ENCODE data around the gene EDARADD.

DNA sequence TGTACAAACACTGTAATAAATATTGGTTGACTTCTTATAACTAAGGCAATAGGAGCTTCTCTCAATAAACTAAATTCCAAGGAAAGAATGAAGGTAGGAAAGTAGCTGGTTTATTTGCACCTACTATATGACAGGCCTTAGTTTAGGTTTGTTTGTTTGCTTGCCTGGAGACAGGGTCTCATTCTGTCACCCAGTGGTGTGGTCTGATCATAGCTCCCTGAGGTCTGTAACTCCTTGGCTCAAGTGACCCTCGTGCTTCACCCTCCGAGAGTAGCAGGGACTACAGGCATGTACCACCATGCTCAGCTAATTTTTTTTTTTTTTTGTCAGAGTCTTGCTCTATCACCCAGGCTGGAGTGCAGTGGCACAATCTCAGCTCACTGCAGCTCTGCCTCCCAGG lies 1.9 kb upstream of the EDARADD start:
- TF ChIP-seq, protein P1, sequence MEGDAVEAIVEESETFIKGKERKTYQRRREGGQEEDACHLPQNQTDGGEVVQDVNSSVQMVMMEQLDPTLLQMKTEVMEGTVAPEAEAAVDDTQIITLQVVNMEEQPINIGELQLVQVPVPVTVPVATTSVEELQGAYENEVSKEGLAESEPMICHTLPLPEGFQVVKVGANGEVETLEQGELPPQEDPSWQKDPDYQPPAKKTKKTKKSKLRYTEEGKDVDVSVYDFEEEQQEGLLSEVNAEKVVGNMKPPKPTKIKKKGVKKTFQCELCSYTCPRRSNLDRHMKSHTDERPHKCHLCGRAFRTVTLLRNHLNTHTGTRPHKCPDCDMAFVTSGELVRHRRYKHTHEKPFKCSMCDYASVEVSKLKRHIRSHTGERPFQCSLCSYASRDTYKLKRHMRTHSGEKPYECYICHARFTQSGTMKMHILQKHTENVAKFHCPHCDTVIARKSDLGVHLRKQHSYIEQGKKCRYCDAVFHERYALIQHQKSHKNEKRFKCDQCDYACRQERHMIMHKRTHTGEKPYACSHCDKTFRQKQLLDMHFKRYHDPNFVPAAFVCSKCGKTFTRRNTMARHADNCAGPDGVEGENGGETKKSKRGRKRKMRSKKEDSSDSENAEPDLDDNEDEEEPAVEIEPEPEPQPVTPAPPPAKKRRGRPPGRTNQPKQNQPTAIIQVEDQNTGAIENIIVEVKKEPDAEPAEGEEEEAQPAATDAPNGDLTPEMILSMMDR (IDR thresholded peaks at IDR 0.05), result no peak
- no peak for TF ChIP-seq POLR2A (IDR thresholded peaks at IDR 0.05)
